Neural crest cell (in vitro differentiated cells): ENCODE data around the gene WWOX. TPM values are rescaled to one million over a fixed set of nuclear protein-coding genes. Genes with fewer than 3 reads are reported as not detected.
A peak's percentile ranks its signal among the peaks of the same experiment; 100 is the strongest.

Source experiments
- DNase-seq: peaks from one replicate; pipeline ENCODE4 v3.0.0; 2021; ENCODE audit warnings: low read depth, mixed read lengths, low spot score
- H3K27ac Mint-ChIP-seq: one replicate; pipeline ENCODE4 v1.8.0; 2021; ENCODE audit warnings: mild to moderate bottlenecking, mixed read lengths; ENCODE audit not compliant: unreplicated experiment
- H3K27me3 Mint-ChIP-seq: 2 replicates; pipeline ENCODE4 v1.8.0; 2021; ENCODE audit warnings: low read depth, mild to moderate bottlenecking, mixed read lengths
- H3K36me3 Mint-ChIP-seq: 2 replicates; pipeline ENCODE4 v1.8.0; 2021; ENCODE audit warnings: low read depth, mild to moderate bottlenecking, mixed read lengths
- H3K4me1 Mint-ChIP-seq: 2 replicates; pipeline ENCODE4 v1.8.0; 2021; ENCODE audit warnings: mixed read lengths
- H3K4me3 Mint-ChIP-seq: one replicate; pipeline ENCODE4 v1.8.0; 2021; ENCODE audit warnings: mild to moderate bottlenecking, mixed read lengths
- H3K9me3 Mint-ChIP-seq: 2 replicates; pipeline ENCODE4 v1.8.0; 2021; ENCODE audit warnings: mixed read lengths
- total RNA-seq: library from RNA; stranded (reverse); gene quantifications from 2 replicates; pipeline ENCODE4 v1.2.1, GENCODE V29; 2021
- TF ChIP-seq, protein P1 (sequence below): fragments of 200-600 bp; sonication (generic); conservative IDR thresholded peaks from 2 replicates; pipeline ENCODE4 v1.5.0; 2021; ENCODE audit warnings: antibody characterized with exemption, mild to moderate bottlenecking

Gene WWOX
- total RNA-seq, 1 donor from 2014 or later = 30.5 TPM

DNA sequence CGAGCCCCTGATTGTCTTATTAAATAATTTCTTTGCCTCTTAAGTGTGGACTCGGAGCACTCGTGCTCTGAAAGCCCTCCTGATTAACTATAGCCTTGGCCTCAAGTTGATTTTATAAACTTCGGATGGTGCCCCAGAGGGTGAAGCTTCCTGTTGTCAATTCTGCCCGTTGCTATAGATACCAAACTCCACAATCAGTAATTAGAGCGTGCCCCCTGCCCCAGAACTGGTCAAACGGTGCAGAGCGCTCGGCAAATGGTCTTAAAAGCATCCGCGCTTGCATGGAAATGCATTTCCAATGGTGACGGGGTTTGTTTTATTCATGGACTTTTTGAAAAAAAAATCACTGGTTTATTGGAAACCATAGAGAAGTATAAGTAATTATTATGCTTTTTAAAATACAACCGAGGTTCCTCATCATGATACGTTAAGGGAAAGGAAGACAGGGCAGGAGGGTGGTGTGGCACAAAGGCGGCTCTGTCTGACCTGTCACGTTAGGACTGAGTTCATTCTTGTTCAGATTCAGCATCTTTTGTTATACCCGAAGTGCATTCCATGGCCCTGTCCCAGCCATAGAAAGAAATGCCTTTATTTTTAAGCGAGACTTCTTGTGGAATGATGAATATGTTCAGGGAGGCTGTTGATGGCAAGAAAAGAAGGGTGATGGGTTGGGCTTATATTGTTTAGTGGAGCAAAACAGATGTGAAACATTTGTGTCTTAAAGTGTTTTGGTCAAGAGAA lies 1024.7 kb downstream of the WWOX start:
- TF ChIP-seq, protein P1, sequence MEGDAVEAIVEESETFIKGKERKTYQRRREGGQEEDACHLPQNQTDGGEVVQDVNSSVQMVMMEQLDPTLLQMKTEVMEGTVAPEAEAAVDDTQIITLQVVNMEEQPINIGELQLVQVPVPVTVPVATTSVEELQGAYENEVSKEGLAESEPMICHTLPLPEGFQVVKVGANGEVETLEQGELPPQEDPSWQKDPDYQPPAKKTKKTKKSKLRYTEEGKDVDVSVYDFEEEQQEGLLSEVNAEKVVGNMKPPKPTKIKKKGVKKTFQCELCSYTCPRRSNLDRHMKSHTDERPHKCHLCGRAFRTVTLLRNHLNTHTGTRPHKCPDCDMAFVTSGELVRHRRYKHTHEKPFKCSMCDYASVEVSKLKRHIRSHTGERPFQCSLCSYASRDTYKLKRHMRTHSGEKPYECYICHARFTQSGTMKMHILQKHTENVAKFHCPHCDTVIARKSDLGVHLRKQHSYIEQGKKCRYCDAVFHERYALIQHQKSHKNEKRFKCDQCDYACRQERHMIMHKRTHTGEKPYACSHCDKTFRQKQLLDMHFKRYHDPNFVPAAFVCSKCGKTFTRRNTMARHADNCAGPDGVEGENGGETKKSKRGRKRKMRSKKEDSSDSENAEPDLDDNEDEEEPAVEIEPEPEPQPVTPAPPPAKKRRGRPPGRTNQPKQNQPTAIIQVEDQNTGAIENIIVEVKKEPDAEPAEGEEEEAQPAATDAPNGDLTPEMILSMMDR = no peak
- H3K27ac Mint-ChIP-seq = peak overlapping the region; percentile 97
- peak; percentile 39 for DNase-seq
- H3K9me3 Mint-ChIP-seq = no peaks in the 10 kb centered on the region
- peak overlapping the region; percentile 68 for H3K4me3 Mint-ChIP-seq
- H3K36me3 Mint-ChIP-seq = peaks cover 2% of the 10 kb centered on the region
- H3K27me3 Mint-ChIP-seq = no peaks in the 10 kb centered on the region
- H3K4me1 Mint-ChIP-seq = peaks cover 77% of the 10 kb centered on the region

DNA sequence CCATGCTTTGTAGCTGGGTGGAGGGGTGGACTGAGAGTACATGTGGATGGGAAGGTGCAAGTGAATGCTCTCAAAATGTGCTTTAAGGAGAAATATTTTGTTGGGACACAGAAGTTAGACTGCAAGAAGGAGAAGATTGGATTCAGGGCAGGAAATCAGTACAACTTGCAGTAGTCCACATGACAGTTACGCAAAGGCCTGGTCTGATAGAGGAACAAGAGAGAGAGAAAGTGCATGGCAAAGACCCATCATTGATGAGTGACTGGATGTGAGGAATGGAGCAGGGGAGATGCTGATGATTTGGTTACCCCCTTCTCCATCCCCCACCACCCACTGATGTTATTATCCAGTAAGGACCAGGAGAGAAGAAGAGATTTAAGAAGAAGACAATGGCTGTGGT lies 1028.3 kb downstream of the WWOX start:
- no peak overlapping the region for H3K27ac Mint-ChIP-seq
- H3K4me3 Mint-ChIP-seq = no peak overlapping the region
- DNase-seq = no peak
- H3K27me3 Mint-ChIP-seq = no peaks in the 10 kb centered on the region
- TF ChIP-seq, protein P1 = no peak
- peaks cover 67% of the 10 kb centered on the region for H3K4me1 Mint-ChIP-seq
- H3K36me3 Mint-ChIP-seq = peaks cover 2% of the 10 kb centered on the region
- no peaks in the 10 kb centered on the region for H3K9me3 Mint-ChIP-seq

DNA sequence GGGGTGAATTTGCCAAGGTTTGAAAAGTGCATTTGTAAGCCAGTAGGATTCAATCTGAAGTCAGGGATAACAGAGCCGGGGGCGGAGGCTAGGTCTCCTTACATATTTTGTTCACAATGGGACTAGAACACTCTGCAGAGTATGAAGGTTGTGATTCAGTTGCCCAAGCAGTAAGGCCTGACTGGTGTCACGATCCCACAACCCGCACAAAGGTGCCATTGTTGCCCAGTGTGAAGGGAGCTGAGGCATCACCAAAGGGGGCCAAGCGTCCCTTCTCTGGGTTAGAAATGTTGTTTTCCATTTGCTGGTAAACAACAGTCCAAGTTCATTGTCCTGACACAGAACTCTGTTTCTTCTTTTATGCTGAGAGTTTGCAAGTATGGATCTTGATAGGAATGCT lies 1029.3 kb downstream of the WWOX start:
- H3K27ac Mint-ChIP-seq = no peak overlapping the region

DNA sequence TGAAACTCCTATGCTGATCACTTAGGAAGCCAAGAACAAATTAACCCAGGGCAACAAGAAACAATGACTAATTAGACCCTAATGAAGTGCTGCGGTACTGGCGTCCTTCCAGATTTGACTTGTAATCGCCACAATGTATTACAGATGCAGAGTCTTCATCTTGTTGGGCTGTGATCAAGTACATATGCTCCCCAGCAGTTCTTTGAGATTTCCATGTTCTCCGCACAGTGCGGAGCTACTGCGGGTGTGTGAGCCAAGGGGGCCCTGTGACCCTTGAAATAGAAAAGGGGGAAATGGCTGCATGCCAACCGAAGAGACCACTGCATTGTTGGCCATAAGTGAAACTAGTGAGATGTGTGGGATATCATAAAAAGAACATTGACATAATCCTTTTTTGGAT lies 1031.2 kb downstream of the WWOX start:
- H3K27me3 Mint-ChIP-seq = no peaks in the 10 kb centered on the region
- TF ChIP-seq, protein P1 = no peak
- no peaks in the 10 kb centered on the region for H3K36me3 Mint-ChIP-seq
- H3K4me3 Mint-ChIP-seq = no peak overlapping the region
- H3K27ac Mint-ChIP-seq = no peak overlapping the region
- DNase-seq = no peak
- no peaks in the 10 kb centered on the region for H3K9me3 Mint-ChIP-seq
- peaks cover 58% of the 10 kb centered on the region for H3K4me1 Mint-ChIP-seq

More for the DNA sequence above, 1029.3 kb downstream of the WWOX start:
- Mint-ChIP-seq H3K4me1 (peaks cover 66% of the 10 kb centered on the region), H3K4me3 (no peak overlapping the region), H3K36me3 (no peaks in the 10 kb centered on the region), H3K27me3 (no peaks in the 10 kb centered on the region), H3K9me3 (no peaks in the 10 kb centered on the region)
- TF ChIP-seq, protein P1 = no peak
- DNase-seq = no peak

DNA sequence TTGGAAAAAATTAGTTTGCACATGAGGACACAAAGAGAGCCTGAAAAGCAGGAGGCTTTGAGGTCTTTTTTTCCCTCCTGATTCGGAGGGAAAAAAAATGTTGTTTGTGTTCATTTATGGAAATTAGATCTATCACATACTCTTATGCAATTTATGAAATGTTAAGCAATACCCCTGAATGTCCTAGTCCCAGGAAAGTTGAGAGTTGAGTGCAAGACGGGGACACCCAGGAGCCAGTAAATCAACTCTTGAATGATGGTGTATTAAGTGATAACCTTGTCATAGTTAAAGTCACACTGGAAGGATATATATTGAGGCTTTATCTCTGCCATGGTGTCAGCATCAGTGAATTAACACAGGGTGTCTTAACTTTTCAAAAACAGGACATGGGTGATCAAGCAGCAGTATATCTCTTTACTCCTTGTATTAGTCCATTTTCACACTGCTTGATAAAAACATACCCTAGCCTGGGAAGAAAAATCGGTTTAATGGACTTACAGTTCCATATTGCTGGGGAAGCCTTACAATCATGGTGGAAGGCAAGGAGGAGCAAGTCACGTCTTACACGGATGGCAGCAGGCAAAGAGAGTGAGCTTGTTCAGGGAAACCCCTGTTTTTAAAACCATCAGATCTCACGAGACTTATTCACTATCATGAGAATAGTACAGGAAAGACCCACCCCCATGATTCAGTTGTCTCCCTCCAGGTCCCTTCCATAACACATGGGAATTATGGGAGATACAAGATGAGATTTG lies 1032.0 kb downstream of the WWOX start:
- Mint-ChIP-seq H3K4me1 (peaks cover 49% of the 10 kb centered on the region), H3K27ac (no peak overlapping the region), H3K36me3 (no peaks in the 10 kb centered on the region), H3K4me3 (no peak overlapping the region), H3K9me3 (no peaks in the 10 kb centered on the region), H3K27me3 (no peaks in the 10 kb centered on the region)
- TF ChIP-seq, protein P1 = no peak
- DNase-seq = no peak
